DND-41 (cell line): ENCODE measurements around the gene GRID2.

Source experiments
- CTCF ChIP-seq: IDR thresholded peaks from 2 replicates; pipeline ENCODE4 v1.5.1; 2012; ENCODE audit warnings: borderline replicate concordance, low read length, moderate library complexity, mild to moderate bottlenecking; ENCODE audit not compliant: poor library complexity, severe bottlenecking; ENCODE audit errors: extremely low read depth
- EZH2 ChIP-seq: IDR thresholded peaks from 3 replicates; pipeline ENCODE4 v1.6.1; 2012; ENCODE audit warnings: borderline replicate concordance, low read depth, mild to moderate bottlenecking, moderate library complexity, low read length, inconsistent platforms; ENCODE audit not compliant: severe bottlenecking

- TF ChIP-seq CTCF (no peak), EZH2 (no peak)
Observed at GRCh38 chr4:92381616-92382015, 77.8 kb downstream of the GRID2 start.
